GM18951 (cell line): Measurements from ENCODE around the gene MFSD2B.
"Not testable (repeated sequence)": the region's sequence is repeated elsewhere in the genome, so short reads cannot be mapped to it uniquely, and the experiment has no call there.

Source experiments
- POLR2A ChIP-seq: IDR thresholded peaks from 4 replicates; pipeline ENCODE4 v1.6.1; 2011; ENCODE audit warnings: mild to moderate bottlenecking; ENCODE audit not compliant: insufficient read length, insufficient read depth; ENCODE audit errors: extremely low read depth
- in situ Hi-C: fragments of 300-500 bp; cut with MboI; formaldehyde crosslinking; loops from one replicate; pipeline ENCODE4 v1.12.0; 2022; ENCODE audit warnings: low sequenced_read_pairs, mixed read lengths, inconsistent platforms; ENCODE audit not compliant: unreplicated experiment

The MFSD2B gene

GRCh38 chr2:24012521-24013188 lies 2.8 kb downstream of the MFSD2B start:
- no peak for TF ChIP-seq POLR2A
- in situ Hi-C loops = no loop called here

GRCh38 chr2:24014902-24015301 lies 5.0 kb downstream of the MFSD2B start:
- in situ Hi-C loops = not testable (repeated sequence)

GRCh38 chr2:24015562-24016375 lies 5.9 kb downstream of the MFSD2B start:
- in situ Hi-C loops = no loop called here
- no peak for TF ChIP-seq POLR2A

GRCh38 chr2:24016376-24016761 lies 6.5 kb downstream of the MFSD2B start:
- in situ Hi-C loops = no loop called here
- TF ChIP-seq POLR2A = no peak

- in situ Hi-C loops = no loop called here
- no peak for TF ChIP-seq POLR2A
These were observed 7.2 kb downstream of the MFSD2B start for GRCh38 chr2:24016853-24017703.

- no peak for TF ChIP-seq POLR2A
- in situ Hi-C loops = no loop called here
These were observed 7.8 kb downstream of the MFSD2B start for GRCh38 chr2:24017711-24018110.

GRCh38 chr2:24018241-24018640 lies 8.4 kb downstream of the MFSD2B start:
- in situ Hi-C loops = no loop called here
- no peak for TF ChIP-seq POLR2A

- in situ Hi-C loops = no loop called here
These were observed 9.8 kb downstream of the MFSD2B start for GRCh38 chr2:24019729-24020128.

GRCh38 chr2:24020244-24020643 lies 10.4 kb downstream of the MFSD2B start:
- in situ Hi-C loops = no loop called here
- TF ChIP-seq POLR2A = no peak

More at GRCh38 chr2:24019729-24020128, 9.8 kb downstream of the MFSD2B start:
- TF ChIP-seq POLR2A = no peak

- no peak for TF ChIP-seq POLR2A
- in situ Hi-C loops = no loop called here
These were observed 11.5 kb downstream of the MFSD2B start for GRCh38 chr2:24021122-24021998.

GRCh38 chr2:24022324-24022974 lies 12.6 kb downstream of the MFSD2B start:
- in situ Hi-C loops = no loop called here
- no peak for TF ChIP-seq POLR2A

GRCh38 chr2:24022975-24023575 lies 13.2 kb downstream of the MFSD2B start:
- in situ Hi-C loops = no loop called here
- TF ChIP-seq POLR2A = no peak
